NCI-H2196 treated with DMSO at 0.1 percent for 48 hours (cell line): ENCODE data around the gene FAAH2.
"Not testable (repeated sequence)": the region's sequence is repeated elsewhere in the genome, so short reads cannot be mapped to it uniquely, and the experiment has no call there.

Experiments
- DNase-seq: peaks from one replicate; lab custom pipeline; 2025; ENCODE audit not compliant: unreplicated experiment; lab: John Stamatoyannopoulos, UW

Gene FAAH2

GRCh38 chrX:57380026-57380796 lies 93.7 kb downstream of the FAAH2 start:
- DNase-seq = no peak

GRCh38 chrX:57394162-57394561 lies 107.7 kb downstream of the FAAH2 start:
- not testable (repeated sequence) for DNase-seq

- not testable (repeated sequence) for DNase-seq
Observed at GRCh38 chrX:57403191-57403590, 116.7 kb downstream of the FAAH2 start.

GRCh38 chrX:57406149-57406548 lies 119.6 kb downstream of the FAAH2 start:
- no peak for DNase-seq

- no peak for DNase-seq
Observed at GRCh38 chrX:57417827-57418226, 131.3 kb downstream of the FAAH2 start.

GRCh38 chrX:57422289-57422688 lies 135.8 kb downstream of the FAAH2 start:
- no peak for DNase-seq

- DNase-seq = no peak
Observed at GRCh38 chrX:57422790-57423189, 136.3 kb downstream of the FAAH2 start.

- DNase-seq = no peak
Observed at GRCh38 chrX:57445076-57445475, 158.6 kb downstream of the FAAH2 start.

- DNase-seq = no peak
Observed at GRCh38 chrX:57445832-57446231, 159.3 kb downstream of the FAAH2 start.

GRCh38 chrX:57447856-57448255 lies 161.3 kb downstream of the FAAH2 start:
- no peak for DNase-seq

GRCh38 chrX:57451426-57452020 lies 165.0 kb downstream of the FAAH2 start:
- DNase-seq = no peak

- no peak for DNase-seq
Observed at GRCh38 chrX:57453901-57454300, 167.4 kb downstream of the FAAH2 start.

- DNase-seq = no peak
Observed at GRCh38 chrX:57481514-57481913, 195.0 kb downstream of the FAAH2 start.

- no peak for DNase-seq
Observed at GRCh38 chrX:57516491-57516890, 230.0 kb downstream of the FAAH2 start.

GRCh38 chrX:57519578-57520118 lies 233.1 kb downstream of the FAAH2 start:
- no peak for DNase-seq

GRCh38 chrX:57528670-57529255 lies 242.3 kb downstream of the FAAH2 start:
- DNase-seq = no peak
